Chondrocyte (in vitro differentiated cells): ENCODE results near the gene SMIM17. TPM values are rescaled to one million over a fixed set of nuclear protein-coding genes. Genes with fewer than 3 reads are reported as not detected.

Experiments used
- DNase-seq: peaks from one replicate; pipeline ENCODE4 v3.0.0; 2021; ENCODE audit warnings: mixed read lengths, low spot score
- H3K27ac Mint-ChIP-seq: one replicate; pipeline ENCODE4 v1.8.0; 2021; ENCODE audit warnings: mild to moderate bottlenecking, moderate library complexity, mixed read lengths; ENCODE audit not compliant: unreplicated experiment
- H3K27me3 Mint-ChIP-seq: 2 replicates; pipeline ENCODE4 v1.8.0; 2021; ENCODE audit warnings: low read depth, mixed read lengths
- H3K36me3 Mint-ChIP-seq: 2 replicates; pipeline ENCODE4 v1.8.0; 2021; ENCODE audit warnings: low read depth, mixed read lengths
- H3K4me1 Mint-ChIP-seq: 2 replicates; pipeline ENCODE4 v1.8.0; 2021; ENCODE audit warnings: low read depth, mild to moderate bottlenecking, mixed read lengths
- H3K4me3 Mint-ChIP-seq: one replicate; pipeline ENCODE4 v1.8.0; 2021; ENCODE audit warnings: mild to moderate bottlenecking, moderate library complexity, mixed read lengths; ENCODE audit not compliant: unreplicated experiment
- H3K9me3 Mint-ChIP-seq: 2 replicates; pipeline ENCODE4 v1.8.0; 2021; ENCODE audit warnings: low read depth, mixed read lengths
- total RNA-seq: library from RNA; stranded (reverse); gene quantifications from 3 replicates; pipeline ENCODE4 v1.2.1, GENCODE V29; 2021
- TF ChIP-seq, protein P1 (sequence below): fragments of 200-600 bp; sonication (generic); IDR thresholded peaks from 2 replicates; pipeline ENCODE4 v1.5.0; 2021; ENCODE audit warnings: antibody characterized with exemption, mild to moderate bottlenecking, moderate library complexity

The SMIM17 gene
- total RNA-seq, 1 donor from 2014 or later, result 0.20 TPM

DNA sequence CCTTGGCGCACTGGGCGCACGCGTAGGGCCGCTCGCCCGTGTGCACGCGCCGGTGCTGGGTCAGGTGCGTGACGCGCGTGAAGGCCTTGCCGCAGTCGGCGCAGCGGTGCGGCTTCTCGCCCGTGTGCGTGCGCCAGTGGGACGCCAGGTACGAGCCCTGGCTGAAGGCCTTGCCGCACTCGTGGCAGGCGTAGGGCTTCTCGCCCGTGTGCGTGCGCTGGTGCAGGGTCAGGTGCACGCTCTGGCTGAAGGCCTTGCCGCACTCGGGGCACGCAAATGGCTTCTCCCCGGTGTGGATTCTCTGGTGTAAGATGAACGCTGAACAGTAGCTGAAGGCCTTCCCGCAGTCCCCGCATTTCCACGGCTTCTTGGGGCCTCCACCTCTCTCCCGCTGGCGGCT is 21.6 kb downstream of the SMIM17 start:
- Mint-ChIP-seq H3K27me3 (no peaks in the 10 kb centered on the region), H3K36me3 (no peaks in the 10 kb centered on the region), H3K27ac (no peak overlapping the region), H3K9me3 (peaks cover 49% of the 10 kb centered on the region), H3K4me3 (no peak overlapping the region), H3K4me1 (no peaks in the 10 kb centered on the region)
- TF ChIP-seq, protein P1, sequence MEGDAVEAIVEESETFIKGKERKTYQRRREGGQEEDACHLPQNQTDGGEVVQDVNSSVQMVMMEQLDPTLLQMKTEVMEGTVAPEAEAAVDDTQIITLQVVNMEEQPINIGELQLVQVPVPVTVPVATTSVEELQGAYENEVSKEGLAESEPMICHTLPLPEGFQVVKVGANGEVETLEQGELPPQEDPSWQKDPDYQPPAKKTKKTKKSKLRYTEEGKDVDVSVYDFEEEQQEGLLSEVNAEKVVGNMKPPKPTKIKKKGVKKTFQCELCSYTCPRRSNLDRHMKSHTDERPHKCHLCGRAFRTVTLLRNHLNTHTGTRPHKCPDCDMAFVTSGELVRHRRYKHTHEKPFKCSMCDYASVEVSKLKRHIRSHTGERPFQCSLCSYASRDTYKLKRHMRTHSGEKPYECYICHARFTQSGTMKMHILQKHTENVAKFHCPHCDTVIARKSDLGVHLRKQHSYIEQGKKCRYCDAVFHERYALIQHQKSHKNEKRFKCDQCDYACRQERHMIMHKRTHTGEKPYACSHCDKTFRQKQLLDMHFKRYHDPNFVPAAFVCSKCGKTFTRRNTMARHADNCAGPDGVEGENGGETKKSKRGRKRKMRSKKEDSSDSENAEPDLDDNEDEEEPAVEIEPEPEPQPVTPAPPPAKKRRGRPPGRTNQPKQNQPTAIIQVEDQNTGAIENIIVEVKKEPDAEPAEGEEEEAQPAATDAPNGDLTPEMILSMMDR, result no peak
- no peak for DNase-seq

DNA sequence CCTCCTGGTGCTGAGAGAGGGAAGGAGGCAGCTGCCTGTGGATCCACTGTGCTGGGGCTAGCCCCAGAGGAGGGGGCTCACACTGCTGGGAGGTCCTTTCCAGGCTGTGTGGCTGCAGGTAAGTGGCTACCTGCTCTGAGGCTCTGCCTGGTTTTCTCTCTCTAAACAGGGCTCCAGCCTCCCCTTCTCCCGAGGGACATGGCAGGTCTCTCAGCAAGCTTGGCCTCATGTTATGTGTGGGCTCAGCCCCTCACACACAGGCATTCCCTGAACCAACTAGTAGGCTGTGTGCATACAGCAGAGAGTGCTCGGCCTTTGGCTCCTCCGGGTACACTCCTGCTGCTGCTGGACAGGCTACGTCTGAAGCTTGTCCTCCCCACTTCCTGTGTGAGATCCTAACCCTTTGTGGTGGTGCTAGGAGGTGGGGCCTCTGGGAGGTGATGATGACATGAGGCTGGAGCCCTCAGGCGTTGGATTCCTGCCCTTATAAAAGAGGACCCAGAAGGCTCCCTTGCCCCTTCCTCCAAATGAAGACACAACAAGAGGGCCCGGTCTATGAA is 24.4 kb downstream of the SMIM17 start:
- no peaks in the 10 kb centered on the region for H3K27me3 Mint-ChIP-seq
- no peak overlapping the region for H3K4me3 Mint-ChIP-seq
- TF ChIP-seq, protein P1, result no peak
- H3K27ac Mint-ChIP-seq, result no peak overlapping the region
- H3K9me3 Mint-ChIP-seq, result peaks cover 35% of the 10 kb centered on the region
- no peak for DNase-seq
- no peaks in the 10 kb centered on the region for H3K4me1 Mint-ChIP-seq
- H3K36me3 Mint-ChIP-seq, result no peaks in the 10 kb centered on the region

GRCh38 chr19:56668676-56669075 is 25.7 kb downstream of the SMIM17 start:
- TF ChIP-seq, protein P1, result no peak
- DNase-seq, result no peak
- Mint-ChIP-seq H3K27me3 (no peaks in the 10 kb centered on the region), H3K9me3 (peaks cover 32% of the 10 kb centered on the region), H3K27ac (no peak overlapping the region), H3K4me3 (no peak overlapping the region), H3K36me3 (no peaks in the 10 kb centered on the region), H3K4me1 (no peaks in the 10 kb centered on the region)

- Mint-ChIP-seq H3K9me3 (peaks cover 29% of the 10 kb centered on the region), H3K4me3 (no peak overlapping the region), H3K36me3 (no peaks in the 10 kb centered on the region), H3K27me3 (no peaks in the 10 kb centered on the region), H3K27ac (no peak overlapping the region), H3K4me1 (no peaks in the 10 kb centered on the region)
- TF ChIP-seq, protein P1, result no peak
- DNase-seq, result no peak
Observed at GRCh38 chr19:56670401-56670960, 27.5 kb downstream of the SMIM17 start.

GRCh38 chr19:56670961-56671612 is 28.1 kb downstream of the SMIM17 start:
- DNase-seq, result no peak
- no peaks in the 10 kb centered on the region for H3K27me3 Mint-ChIP-seq

More at GRCh38 chr19:56670961-56671612, 28.1 kb downstream of the SMIM17 start:
- H3K36me3 Mint-ChIP-seq, result no peaks in the 10 kb centered on the region
- no peaks in the 10 kb centered on the region for H3K4me1 Mint-ChIP-seq
- no peak overlapping the region for H3K27ac Mint-ChIP-seq
- TF ChIP-seq, protein P1, result no peak
- peaks cover 29% of the 10 kb centered on the region for H3K9me3 Mint-ChIP-seq
- no peak overlapping the region for H3K4me3 Mint-ChIP-seq
